Left kidney (tissue), 8 donors: ENCODE results near the gene POTEE. TPM values are rescaled to one million over a fixed set of nuclear protein-coding genes. Genes with fewer than 3 reads are reported as not detected.
"Not testable (repeated sequence)": the region's sequence is repeated elsewhere in the genome, so short reads cannot be mapped to it uniquely, and the experiment has no call there.

Experiments used
- DNase-seq: peaks from one replicate; pipeline ENCODE4 v3.0.0-alpha.2; 2013
- long read RNA-seq, 8 donors: transcript quantifications; one replicate each; lab custom pipeline, GENCODE V29; 2026
- polyA plus RNA-seq: library from polyadenylated mRNA; unstranded; fragments of 120-200 nt; gene quantifications from one replicate; pipeline ENCODE4 v1.2.1, GENCODE V29; 2013; ENCODE audit not compliant: insufficient read length

The POTEE gene
- 0.15 TPM for polyA plus RNA-seq
- long read RNA-seq, donor 1: 0 reads
- long read RNA-seq, donor 2: 0 reads
- long read RNA-seq, donor 3: 0 reads
- long read RNA-seq, donor 4: 0 reads
- long read RNA-seq, donor 5: 0 reads
- long read RNA-seq, donor 6: 0 reads
- long read RNA-seq, donor 7: 0 reads
- long read RNA-seq, donor 8: 0 reads

- DNase-seq: not testable (repeated sequence)
Measured at GRCh38 chr2:131209030-131209772, at the start of gene POTEE. TSS of gene POTEE (plus strand) at chr2:131209536. CDS start at chr2:131218403, 8,867 bp downstream.

GRCh38 chr2:131165562-131165961 lies 43.8 kb upstream of the POTEE start:
- not testable (repeated sequence) for DNase-seq

DNA sequence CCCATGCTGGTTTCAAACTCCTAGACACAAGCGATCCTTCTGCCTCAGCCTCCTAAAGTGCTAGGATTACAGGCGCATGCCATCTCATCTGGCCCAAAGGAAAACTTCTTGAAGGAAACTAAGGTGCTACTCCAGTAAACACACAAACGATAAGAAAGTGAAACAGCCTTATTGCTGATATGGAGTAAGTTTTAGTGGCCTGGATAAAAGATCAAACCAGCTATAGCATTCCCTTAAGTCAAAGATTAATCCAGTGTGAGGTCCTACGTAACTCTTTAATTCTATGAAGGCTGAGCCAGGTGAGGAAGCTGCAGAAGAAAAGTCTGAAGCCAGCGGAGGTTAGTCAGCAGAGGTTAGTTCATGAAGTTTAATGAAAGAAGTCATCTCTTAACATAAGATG lies 40.8 kb upstream of the POTEE start:
- DNase-seq: no peak

DNA sequence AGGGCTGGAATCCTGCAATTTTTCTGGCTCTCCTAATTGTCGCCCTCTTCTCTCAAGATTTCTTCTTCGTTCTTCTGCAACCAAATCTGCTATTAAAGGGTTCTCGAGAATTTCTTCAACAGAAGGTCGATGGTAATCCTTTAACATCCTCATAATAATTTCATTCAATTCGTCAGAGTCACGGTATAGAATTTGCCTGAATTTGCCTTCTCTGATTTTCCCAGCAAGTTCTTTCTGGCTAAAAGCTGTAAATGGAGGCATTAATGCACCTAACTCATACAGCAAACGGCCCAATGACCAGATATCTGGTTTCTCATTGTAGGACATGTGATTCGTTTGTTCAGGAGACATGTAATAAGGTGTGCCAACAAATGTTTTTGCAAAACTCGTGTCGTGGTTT lies 31.3 kb upstream of the POTEE start:
- not testable (repeated sequence) for DNase-seq

- not testable (repeated sequence) for DNase-seq
Measured at GRCh38 chr2:131178721-131179418, 30.5 kb upstream of the POTEE start.

GRCh38 chr2:131181451-131181850 lies 27.9 kb upstream of the POTEE start:
- not testable (repeated sequence) for DNase-seq

DNA sequence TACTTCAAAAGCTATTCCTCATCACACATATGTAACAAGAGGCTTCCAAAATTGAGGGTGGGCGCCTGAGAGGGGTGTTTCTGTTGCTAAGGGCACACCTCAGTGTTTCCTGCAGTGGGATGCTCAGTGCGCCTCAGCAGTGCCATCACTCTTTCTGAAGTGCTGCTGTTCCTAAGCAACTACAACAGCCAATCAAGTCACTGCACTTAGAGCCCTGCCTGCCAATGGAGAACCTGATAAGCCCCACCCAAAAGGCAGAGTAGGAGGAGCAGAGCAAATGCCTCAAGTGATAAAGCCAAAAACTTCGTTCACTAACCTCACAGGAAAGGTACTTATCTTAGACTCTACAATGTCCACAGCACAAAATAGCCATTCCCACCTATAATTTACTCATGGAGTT lies 15.9 kb upstream of the POTEE start:
- not testable (repeated sequence) for DNase-seq

DNA sequence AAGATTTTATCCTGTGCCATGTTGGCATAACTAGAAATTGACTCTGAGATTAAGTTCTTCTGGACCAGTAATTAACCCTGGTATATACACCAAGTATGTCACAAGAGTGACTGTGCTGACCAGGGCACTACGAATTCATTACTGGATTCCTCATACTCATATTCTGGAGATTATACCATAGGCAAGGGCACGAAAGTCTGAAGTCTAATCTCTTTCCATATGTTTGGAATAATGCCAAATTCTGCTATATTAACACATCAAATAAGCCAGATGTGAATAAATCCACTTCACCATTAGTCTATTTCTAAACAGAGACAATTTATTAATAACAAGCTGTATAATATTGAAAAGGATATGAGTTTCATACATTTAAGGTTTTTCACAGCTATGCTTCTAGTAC lies 13.2 kb upstream of the POTEE start:
- DNase-seq: not testable (repeated sequence)

- no peak for DNase-seq
Measured at GRCh38 chr2:131201098-131201497, 8.2 kb upstream of the POTEE start.

DNA sequence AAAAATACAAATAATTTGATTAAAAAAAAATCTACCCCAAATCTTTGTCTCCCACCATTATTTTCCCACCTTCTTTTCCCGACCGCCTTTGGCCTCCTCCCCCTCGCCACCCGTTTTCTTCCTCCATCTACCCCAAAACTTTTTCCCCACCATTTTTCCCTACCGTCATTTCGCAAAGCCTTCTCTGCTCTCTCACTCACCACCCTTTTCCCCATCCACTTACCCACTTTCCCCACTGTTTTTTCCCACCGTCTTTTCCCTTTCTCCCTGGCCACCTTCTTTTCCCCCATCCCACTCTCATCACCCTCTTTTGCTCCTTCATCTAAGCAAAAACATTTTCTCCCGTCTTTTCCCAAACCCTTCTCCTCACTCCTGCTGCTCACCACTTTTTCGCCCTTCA lies 1.5 kb upstream of the POTEE start:
- DNase-seq: not testable (repeated sequence)

DNA sequence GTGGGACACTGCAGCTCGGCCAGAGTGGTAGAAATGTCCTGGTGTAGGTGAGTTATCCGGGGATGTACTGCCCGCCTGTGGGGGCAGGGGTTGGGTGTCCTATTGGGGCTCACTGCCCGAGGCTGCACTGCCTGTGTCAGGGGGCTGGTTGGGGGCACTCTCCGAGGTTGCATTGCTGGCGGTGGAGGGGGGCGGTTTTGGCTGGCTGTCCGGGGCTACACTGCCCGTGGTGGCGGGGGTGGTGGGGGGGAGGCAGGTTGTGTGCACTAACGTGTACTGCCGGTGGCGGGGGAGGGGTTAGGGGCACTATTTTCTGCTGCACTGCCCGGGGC lies 403 bp downstream of the POTEE start:
- not testable (repeated sequence) for DNase-seq

GRCh38 chr2:131210434-131211211 lies 1.3 kb downstream of the POTEE start:
- not testable (repeated sequence) for DNase-seq

- not testable (repeated sequence) for DNase-seq
Measured at GRCh38 chr2:131217238-131217986, 8.1 kb downstream of the POTEE start.

DNA sequence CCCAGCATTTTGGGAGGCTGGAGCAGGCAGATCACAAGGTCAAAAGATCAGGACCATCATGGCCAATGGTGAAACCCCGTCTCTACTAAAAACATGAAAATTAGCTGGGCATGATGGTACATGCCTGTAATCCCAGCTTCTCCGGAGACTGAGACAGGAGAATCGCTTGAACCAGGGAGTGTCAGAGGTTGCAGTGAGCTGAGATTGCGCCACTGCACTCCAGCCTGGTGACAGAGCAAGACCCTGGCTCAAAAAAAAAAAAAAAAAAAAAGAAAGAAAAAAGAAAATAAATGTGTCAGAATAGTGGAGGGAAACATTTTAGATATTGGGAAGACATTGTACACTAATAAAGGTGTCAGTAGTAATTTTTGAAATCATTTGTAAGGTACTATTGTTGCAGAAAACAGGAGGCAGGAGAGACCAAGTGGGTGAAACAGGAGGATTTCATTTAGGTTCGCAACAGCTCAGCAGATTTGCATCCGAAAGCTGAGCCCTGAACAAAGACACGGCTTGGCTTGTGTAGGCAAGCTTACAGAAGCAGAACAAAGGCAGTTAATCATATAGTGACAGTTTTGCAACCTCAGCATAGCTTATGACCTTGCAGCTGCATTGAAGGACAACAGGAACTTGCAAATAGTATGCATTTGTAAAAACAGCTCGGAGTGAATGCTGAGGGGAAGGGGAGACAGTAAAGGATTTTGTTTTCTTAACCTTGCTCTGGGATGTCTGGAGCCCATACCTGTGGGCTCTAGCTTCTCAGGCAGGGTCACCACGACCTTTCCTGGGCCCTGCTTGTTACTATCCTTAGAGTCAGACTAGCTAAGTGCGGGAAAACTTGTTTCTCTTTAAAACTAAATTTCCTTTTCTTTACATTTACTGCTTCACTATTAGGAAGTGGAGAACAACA lies 26.5 kb downstream of the POTEE start:
- DNase-seq: peak; percentile 54

Other genes with a start within 250 kb of the POTEE start
- 121 TPM for gene FAM168B, start 116.1 kb upstream of the POTEE start, polyA plus RNA-seq
- 89.2 TPM for gene PLEKHB2, start 104.2 kb upstream of the POTEE start, polyA plus RNA-seq
- gene RAB6D, start 154.6 kb downstream of the POTEE start, polyA plus RNA-seq: 1.7 TPM